Right ventricle myocardium inferior (tissue), 1 donor: ENCODE results near the gene ZNF556. TPM values are rescaled to one million over a fixed set of nuclear protein-coding genes. Genes with fewer than 3 reads are reported as not detected.
"Not testable (repeated sequence)": the region's sequence is repeated elsewhere in the genome, so short reads cannot be mapped to it uniquely, and the experiment has no call there.

Experiments used
- ATAC-seq: fragments of 200-7000 bp; cut with Tn5 transposase; one replicate; pipeline ENCODE4 v1.9.1; 2020; ENCODE audit warnings: mild to moderate bottlenecking, moderate library complexity
- DNase-seq: peaks from one replicate; pipeline ENCODE4 v3.0.0; 2021; ENCODE audit errors: missing footprints
- intact Hi-C: fragments of 100-400 bp; cut with DNase I; formaldehyde crosslinking; loops from one replicate; pipeline ENCODE4 v1.11.0; 2022
- total RNA-seq: library from RNA; stranded (reverse); fragmentation: NEBNext Ultra II Directional; extraction: Animal tissue kit (Norgen Biotek cat#: 25700); gene quantifications from one replicate; pipeline ENCODE4 v1.2.1, GENCODE V29; 2021
- donor health status: DM: no; HTN: yes; CAD: no; lungs with severe emphysema.

ZNF556 gene
- total RNA-seq, 1 donor from 2014 or later = not detected

- ATAC-seq (no peak), DNase-seq (no peak)
- intact Hi-C loops = no loop called here
These were observed 29.6 kb downstream of the ZNF556 start for GRCh38 chr19:2896694-2897093.

- ATAC-seq (peak; percentile 99), DNase-seq (peak; percentile 100)
- intact Hi-C loops = loop anchor here (2.0 kb wide), 1 partner anchor 44 kb away; the partner anchor contains the start of gene ZNF77
These were observed 33.4 kb downstream of the ZNF556 start, which contains the start of gene ZNF57 for GRCh38 chr19:2900296-2901252. Gene ZNF57 (plus strand): TSS chr19:2900928. CDS start chr19:2901046, 118 bp downstream.

GRCh38 chr19:2902590-2903218 is 35.6 kb downstream of the ZNF556 start:
- intact Hi-C loops = no loop called here
- no peak for DNase-seq
- ATAC-seq = no peak

- DNase-seq, intact Hi-C loops, ATAC-seq: not testable (repeated sequence)
These were observed 36.2 kb downstream of the ZNF556 start for GRCh38 chr19:2903326-2903725.

GRCh38 chr19:2905918-2906519 is 38.9 kb downstream of the ZNF556 start:
- no peak for DNase-seq
- ATAC-seq = no peak
- intact Hi-C loops = no loop called here

GRCh38 chr19:2906631-2907195 is 39.6 kb downstream of the ZNF556 start:
- ATAC-seq (no peak), DNase-seq (no peak)
- intact Hi-C loops = no loop called here

- intact Hi-C loops = no loop called here
- ATAC-seq = no peak
- no peak for DNase-seq
These were observed 45.2 kb downstream of the ZNF556 start for GRCh38 chr19:2912306-2912705.

- intact Hi-C loops = no loop called here
- DNase-seq (no peak), ATAC-seq (no peak)
These were observed 50.4 kb downstream of the ZNF556 start for GRCh38 chr19:2917275-2918184.

GRCh38 chr19:2922987-2923386 is 55.9 kb downstream of the ZNF556 start:
- ATAC-seq (no peak), DNase-seq (no peak)
- intact Hi-C loops = no loop called here

- ATAC-seq = no peak
- intact Hi-C loops = no loop called here
- DNase-seq = no peak
These were observed 56.4 kb downstream of the ZNF556 start for GRCh38 chr19:2923510-2923909.

GRCh38 chr19:2926341-2927031 is 59.4 kb downstream of the ZNF556 start:
- ATAC-seq (no peak), DNase-seq (no peak)
- intact Hi-C loops = no loop called here

- intact Hi-C loops = no loop called here
- ATAC-seq (no peak), DNase-seq (no peak)
These were observed 59.9 kb downstream of the ZNF556 start for GRCh38 chr19:2927032-2927430.

Other genes with a start within 250 kb of the ZNF556 start
- 26.7 TPM for gene GNG7, start 164.6 kb upstream of the ZNF556 start, total RNA-seq
- gene DIRAS1, start 146.0 kb upstream of the ZNF556 start, total RNA-seq = 200 TPM
- 24.5 TPM for gene SLC39A3, start 127.3 kb upstream of the ZNF556 start, total RNA-seq
- 64.3 TPM for gene SGTA, start 84.1 kb upstream of the ZNF556 start, total RNA-seq
- 54.8 TPM for gene THOP1, start 81.8 kb upstream of the ZNF556 start, total RNA-seq
- 3.7 TPM for gene ZNF554, start 47.5 kb upstream of the ZNF556 start, total RNA-seq
- gene ZNF555, start 25.9 kb upstream of the ZNF556 start, total RNA-seq = 8.9 TPM
- 5.1 TPM for gene ZNF57, start 33.6 kb downstream of the ZNF556 start, total RNA-seq
- gene ZNF77, start 77.6 kb downstream of the ZNF556 start, total RNA-seq = 2.6 TPM
- 1.1 TPM for gene TLE6, start 110.2 kb downstream of the ZNF556 start, total RNA-seq
- 58.6 TPM for gene TLE2, start 161.9 kb downstream of the ZNF556 start, total RNA-seq
- 775 TPM for gene TLE5, start 195.2 kb downstream of the ZNF556 start, total RNA-seq
- 64.7 TPM for gene GNA11, start 227.0 kb downstream of the ZNF556 start, total RNA-seq